Right kidney (tissue), 1 donor: ENCODE measurements around the gene RARB.
A peak's percentile ranks its signal among the peaks of the same experiment; 100 is the strongest.

Experiments used
- DNase-seq: peaks from one replicate; pipeline ENCODE4 v3.0.0-alpha.2; 2016

Gene RARB

GRCh38 chr3:25447285-25447684 is 19.2 kb downstream of the RARB start:
- no peak for DNase-seq

GRCh38 chr3:25447925-25448324 is 19.9 kb downstream of the RARB start:
- no peak for DNase-seq

GRCh38 chr3:25448750-25449692 is 21.0 kb downstream of the RARB start:
- peak; percentile 44 for DNase-seq

GRCh38 chr3:25449857-25450256 is 21.8 kb downstream of the RARB start:
- no peak for DNase-seq

GRCh38 chr3:25452192-25452591 is 24.1 kb downstream of the RARB start:
- DNase-seq = no peak

- no peak for DNase-seq
Measured at GRCh38 chr3:25452740-25453139, 24.7 kb downstream of the RARB start.

- DNase-seq = peak; percentile 50
Measured at GRCh38 chr3:25453619-25454004, 25.5 kb downstream of the RARB start.

GRCh38 chr3:25454005-25454927 is 26.2 kb downstream of the RARB start:
- DNase-seq = peak; percentile 57

GRCh38 chr3:25455441-25456132 is 27.5 kb downstream of the RARB start:
- DNase-seq = no peak

- DNase-seq = no peak
Measured at GRCh38 chr3:25456723-25457670, 28.9 kb downstream of the RARB start.

GRCh38 chr3:25457671-25458419 is 29.8 kb downstream of the RARB start:
- no peak for DNase-seq

GRCh38 chr3:25458420-25458814 is 30.4 kb downstream of the RARB start:
- no peak for DNase-seq

- no peak for DNase-seq
Measured at GRCh38 chr3:25460751-25461150, 32.7 kb downstream of the RARB start.

GRCh38 chr3:25461946-25462345 is 33.9 kb downstream of the RARB start:
- DNase-seq = no peak

GRCh38 chr3:25462495-25462894 is 34.4 kb downstream of the RARB start:
- DNase-seq = no peak

- no peak for DNase-seq
Measured at GRCh38 chr3:25463836-25464418, 35.9 kb downstream of the RARB start.

- DNase-seq = no peak
Measured at GRCh38 chr3:25465266-25465860, 37.3 kb downstream of the RARB start.

- peak; percentile 54 for DNase-seq
Measured at GRCh38 chr3:25468866-25469319, 40.8 kb downstream of the RARB start.

- DNase-seq = no peak
Measured at GRCh38 chr3:25469558-25469957, 41.5 kb downstream of the RARB start.
